ENCODE data around the gene ZFYVE21. TPM values are rescaled to one million over a fixed set of nuclear protein-coding genes. Genes with fewer than 3 reads are reported as not detected.

The ZFYVE21 gene
- total RNA-seq, 4 donors from 2014 or later, result 128 to 268 (median 205) TPM

- peaks cover 0 to 69% of the 10 kb centered on the region in 2 donors for H3K36me3 ChIP-seq
- TF ChIP-seq POLR2AphosphoS5 (IDR thresholded peaks at IDR 0.05) (no peak), EP300 (IDR thresholded peaks at IDR 0.05) (no peak), CTCF (IDR thresholded peaks at IDR 0.05) (no peak), POLR2A (IDR thresholded peaks at IDR 0.05) (no peak)
- H3K27me3 ChIP-seq, result no peaks in the 10 kb centered on the region
- H3K27ac ChIP-seq, result peak overlapping the region; percentile 57 to 96 (median 92)
- H3K4me3 ChIP-seq, result no peak overlapping the region
- H3K4me1 ChIP-seq, result peaks cover 8 to 76% (median 28%) of the 10 kb centered on the region in 3 donors
- H3K9me3 ChIP-seq, result no peaks in the 10 kb centered on the region
- 71 to 85% methylated on average over 5 to 8 of the region's 16 CpGs for WGBS, 2 donors (ENCODE audit: low coverage in 1 of 2)
- ATAC-seq, result no peak
These were observed 21.9 kb downstream of the ZFYVE21 start for GRCh38 chr14:103737432-103738045.

- H3K4me1 ChIP-seq, result peaks cover 8 to 70% (median 28%) of the 10 kb centered on the region in 3 donors
- H3K4me3 ChIP-seq, result no peak overlapping the region
- H3K36me3 ChIP-seq, result peaks cover 0 to 63% of the 10 kb centered on the region in 2 donors
- TF ChIP-seq CTCF (IDR thresholded peaks at IDR 0.05) (no peak), EP300 (IDR thresholded peaks at IDR 0.05) (no peak), POLR2A (IDR thresholded peaks at IDR 0.05) (no peak), POLR2AphosphoS5 (IDR thresholded peaks at IDR 0.05) (no peak)
- H3K27ac ChIP-seq, result peak overlapping the region in 3 of 4 donors; percentile 91 to 96 (median 93)
- ATAC-seq, result no peak
- 63 to 72% methylated on average over 7 to 10 of the region's 10 CpGs for WGBS, 2 donors (ENCODE audit: low coverage in 1 of 2)
- no peaks in the 10 kb centered on the region for H3K9me3 ChIP-seq
- H3K27me3 ChIP-seq, result no peaks in the 10 kb centered on the region
These were observed 22.6 kb downstream of the ZFYVE21 start for GRCh38 chr14:103738166-103738565.

- Histone ChIP-seq H3K4me1 (peaks cover 8 to 63% (median 28%) of the 10 kb centered on the region in 3 donors), H3K4me3 (no peak overlapping the region), H3K36me3 (peaks cover 0 to 61% of the 10 kb centered on the region in 2 donors), H3K9me3 (no peaks in the 10 kb centered on the region), H3K27me3 (no peaks in the 10 kb centered on the region), H3K27ac (peak overlapping the region in 3 of 4 donors; percentile 91 to 96 (median 93))
- TF ChIP-seq POLR2AphosphoS5 (IDR thresholded peaks at IDR 0.05) (no peak), EP300 (IDR thresholded peaks at IDR 0.05) (no peak), CTCF (IDR thresholded peaks at IDR 0.05) (no peak), POLR2A (IDR thresholded peaks at IDR 0.05) (no peak)
- 73 to 80% methylated on average over 3 to 12 of the region's 34 CpGs for WGBS, 2 donors (ENCODE audit: low coverage in 1 of 2)
- no peak for ATAC-seq
These were observed 23.3 kb downstream of the ZFYVE21 start for GRCh38 chr14:103738701-103739451.

GRCh38 chr14:103739466-103739792 is 23.8 kb downstream of the ZFYVE21 start:
- Histone ChIP-seq H3K9me3 (no peaks in the 10 kb centered on the region), H3K4me1 (peaks cover 8 to 57% (median 28%) of the 10 kb centered on the region in 3 donors), H3K36me3 (peaks cover 0 to 59% of the 10 kb centered on the region in 2 donors), H3K27ac (peak overlapping the region in 3 of 4 donors; percentile 91 to 96 (median 93)), H3K4me3 (no peak overlapping the region), H3K27me3 (no peaks in the 10 kb centered on the region)
- TF ChIP-seq EP300 (IDR thresholded peaks at IDR 0.05) (no peak), POLR2AphosphoS5 (IDR thresholded peaks at IDR 0.05) (no peak), POLR2A (IDR thresholded peaks at IDR 0.05) (no peak), CTCF (IDR thresholded peaks at IDR 0.05) (no peak)
- ATAC-seq, result no peak
- 71 to 93% methylated on average over 1 to 3 of the region's 6 CpGs for WGBS, 2 donors (ENCODE audit: low coverage in 1 of 2)

Measured in gastroesophageal sphincter (tissue), 4 donors.